Measurements from ENCODE around the gene ACE.

Gene ACE

GRCh38 chr17:63475491-63476412 lies 1.1 kb upstream of the ACE start:
- DNase-seq = no peak

GRCh38 chr17:63476459-63476853 lies 405 bp upstream of the ACE start:
- DNase-seq = no peak

- DNase-seq = no peak
These were observed 899 bp downstream of the ACE start for GRCh38 chr17:63477480-63478440.

GRCh38 chr17:63478814-63479494 lies 2.1 kb downstream of the ACE start:
- DNase-seq = peak; percentile 1

- peak; percentile 37 for DNase-seq
These were observed 2.8 kb downstream of the ACE start for GRCh38 chr17:63479495-63480184.

GRCh38 chr17:63480192-63480784 lies 3.4 kb downstream of the ACE start:
- DNase-seq = no peak

GRCh38 chr17:63480826-63481487 lies 4.1 kb downstream of the ACE start:
- DNase-seq = peak; percentile 40

- DNase-seq = no peak
These were observed 4.6 kb downstream of the ACE start for GRCh38 chr17:63481488-63481870.

- no peak for DNase-seq
These were observed 5.6 kb downstream of the ACE start for GRCh38 chr17:63482509-63482908.

- DNase-seq = no peak
These were observed 6.2 kb downstream of the ACE start for GRCh38 chr17:63483038-63483437.

GRCh38 chr17:63483655-63484575 lies 7.1 kb downstream of the ACE start:
- DNase-seq = no peak

GRCh38 chr17:63486317-63487013 lies 9.6 kb downstream of the ACE start:
- no peak for DNase-seq

GRCh38 chr17:63487014-63487339 lies 10.1 kb downstream of the ACE start:
- no peak for DNase-seq

- DNase-seq = no peak
These were observed 12.0 kb downstream of the ACE start for GRCh38 chr17:63488851-63489250.

- DNase-seq = no peak
These were observed 12.4 kb downstream of the ACE start for GRCh38 chr17:63489291-63489690.

- no peak for DNase-seq
These were observed 13.5 kb downstream of the ACE start for GRCh38 chr17:63490329-63490728.

GRCh38 chr17:63490858-63491400 lies 14.1 kb downstream of the ACE start:
- no peak for DNase-seq

GRCh38 chr17:63491413-63491812 lies 14.6 kb downstream of the ACE start:
- DNase-seq = no peak

- DNase-seq = peak; percentile 14
These were observed 15.2 kb downstream of the ACE start for GRCh38 chr17:63491977-63492618.

All from NCI-H446 treated with DMSO at 0.1 percent for 48 hours (cell line).